Measurements from ENCODE around the gene SPAG6. TPM values are rescaled to one million over a fixed set of nuclear protein-coding genes. Genes with fewer than 3 reads are reported as not detected.

The SPAG6 gene
- total and polyA plus RNA-seq, 5 experiments from 2014 or later: not detected

- peaks cover 0 to 8% (median 6%) of the 10 kb centered on the region in 5 donors for H3K27me3 Mint-ChIP-seq
- H3K36me3 Mint-ChIP-seq: no peaks in the 10 kb centered on the region
- POLR2A ChIA-PET: no interaction called here
- no peak for ATAC-seq
- H3K27ac Mint-ChIP-seq: no peak overlapping the region
- H3K9me3 Mint-ChIP-seq: no peaks in the 10 kb centered on the region
- H3K4me1 Mint-ChIP-seq: peaks cover 0 to 15% (median 3%) of the 10 kb centered on the region in 4 donors
- H3K4me3 Mint-ChIP-seq: no peak overlapping the region
- DNase-seq: no peak
Observed at GRCh38 chr10:22366771-22367170, 21.5 kb downstream of the SPAG6 start.

DNA sequence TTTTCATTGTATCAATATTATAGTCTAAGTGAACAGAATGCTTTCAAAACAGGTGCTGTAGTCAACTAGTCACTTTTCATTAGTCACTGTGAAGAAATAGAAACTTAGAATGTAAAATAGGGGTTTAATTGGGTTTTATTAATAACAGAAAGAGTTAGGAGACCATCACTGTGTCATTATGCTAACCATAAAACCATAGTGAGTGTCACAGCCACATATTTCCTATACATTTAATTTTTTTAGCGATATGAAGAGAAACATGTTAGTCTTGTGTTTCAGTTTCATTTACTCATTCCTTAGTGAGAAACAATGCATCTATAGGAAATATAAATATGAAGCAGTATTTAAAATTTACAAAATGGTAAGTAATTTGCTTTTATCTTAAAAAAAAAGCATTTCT, 22.2 kb downstream of the SPAG6 start:
- no peak for DNase-seq
- peaks cover 0 to 15% (median 3%) of the 10 kb centered on the region in 4 donors for H3K4me1 Mint-ChIP-seq
- H3K36me3 Mint-ChIP-seq: no peaks in the 10 kb centered on the region
- POLR2A ChIA-PET: no interaction called here
- H3K4me3 Mint-ChIP-seq: no peak overlapping the region
- peaks cover 0 to 8% (median 5%) of the 10 kb centered on the region in 5 donors for H3K27me3 Mint-ChIP-seq
- ATAC-seq: no peak
- H3K27ac Mint-ChIP-seq: no peak overlapping the region
- no peaks in the 10 kb centered on the region for H3K9me3 Mint-ChIP-seq

- DNase-seq (no peak), ATAC-seq (no peak)
- H3K36me3 Mint-ChIP-seq: no peaks in the 10 kb centered on the region
- H3K9me3 Mint-ChIP-seq: no peaks in the 10 kb centered on the region
- peaks cover 0 to 8% (median 4%) of the 10 kb centered on the region in 5 donors for H3K27me3 Mint-ChIP-seq
- H3K27ac Mint-ChIP-seq: no peak overlapping the region
- H3K4me1 Mint-ChIP-seq: peaks cover 0 to 15% (median 3%) of the 10 kb centered on the region in 4 donors
- POLR2A ChIA-PET: no interaction called here
- no peak overlapping the region for H3K4me3 Mint-ChIP-seq
Observed at GRCh38 chr10:22368402-22368801, 23.1 kb downstream of the SPAG6 start.

DNA sequence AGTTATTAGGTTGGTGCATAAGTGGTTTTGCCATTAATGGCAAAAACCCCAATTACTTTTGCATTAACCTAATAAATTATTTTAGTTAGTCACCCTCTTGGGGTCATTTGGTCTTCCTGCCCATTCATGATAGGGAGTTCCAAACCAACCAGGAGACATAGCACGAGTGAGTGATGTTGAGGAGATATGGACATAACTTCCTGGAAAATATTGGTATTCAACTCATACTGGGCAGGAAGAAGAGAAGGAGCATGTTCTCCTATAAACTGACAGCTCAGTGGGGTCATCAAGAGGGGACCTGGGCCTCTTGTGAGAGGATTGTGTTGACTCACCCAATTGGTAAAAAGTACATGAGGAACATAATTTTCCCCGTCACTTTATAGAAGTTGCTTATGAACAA, 23.7 kb downstream of the SPAG6 start:
- no peaks in the 10 kb centered on the region for H3K9me3 Mint-ChIP-seq
- H3K27ac Mint-ChIP-seq: no peak overlapping the region
- no peak overlapping the region for H3K4me3 Mint-ChIP-seq
- H3K36me3 Mint-ChIP-seq: no peaks in the 10 kb centered on the region
- peaks cover 0 to 15% (median 3%) of the 10 kb centered on the region in 4 donors for H3K4me1 Mint-ChIP-seq
- ATAC-seq (no peak), DNase-seq (no peak)
- peaks cover 0 to 8% (median 4%) of the 10 kb centered on the region in 5 donors for H3K27me3 Mint-ChIP-seq
- POLR2A ChIA-PET: no interaction called here

DNA sequence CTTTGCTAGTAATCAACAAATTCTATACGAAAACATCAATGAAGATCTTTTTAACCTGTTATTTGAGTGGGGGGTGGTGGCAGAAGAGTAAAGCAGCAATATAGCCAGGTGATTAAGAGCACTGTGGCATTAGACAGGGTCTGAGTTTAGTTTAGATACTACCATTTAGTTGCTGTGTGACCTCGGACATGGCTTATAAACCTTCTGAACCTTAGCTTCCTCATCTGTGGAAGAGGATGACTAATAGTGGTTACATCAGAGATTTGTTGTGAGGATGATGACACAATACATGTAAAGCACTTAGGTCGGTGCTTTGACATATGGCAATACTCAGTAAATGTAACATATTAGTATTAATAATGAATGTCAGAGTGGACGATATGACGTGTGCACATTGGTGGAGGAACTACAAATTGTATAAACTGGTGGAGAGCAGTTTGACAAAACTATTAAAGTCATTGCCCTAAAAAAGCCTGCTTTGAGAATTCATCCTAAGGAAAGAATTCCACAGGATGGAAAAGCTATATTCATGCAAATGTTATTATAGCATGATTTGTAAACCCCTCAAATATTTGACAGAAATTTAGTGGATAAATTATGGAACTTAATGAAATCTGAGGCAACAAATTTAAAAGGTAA, 24.3 kb downstream of the SPAG6 start:
- POLR2A ChIA-PET: no interaction called here
- no peaks in the 10 kb centered on the region for H3K36me3 Mint-ChIP-seq

GRCh38 chr10:22370320-22370719, 25.0 kb downstream of the SPAG6 start:
- Mint-ChIP-seq H3K4me1 (peaks cover 0 to 15% (median 3%) of the 10 kb centered on the region in 4 donors), H3K36me3 (no peaks in the 10 kb centered on the region), H3K4me3 (no peak overlapping the region), H3K27ac (no peak overlapping the region), H3K9me3 (no peaks in the 10 kb centered on the region), H3K27me3 (peaks cover 0 to 8% (median 2%) of the 10 kb centered on the region in 5 donors)
- ATAC-seq (no peak), DNase-seq (no peak)
- POLR2A ChIA-PET: interaction anchor here (0.5 kb wide), 1 partner anchor 110 kb away, joined by 3 read pairs; no protein-coding TSS in a partner anchor

More for the DNA sequence above, 24.3 kb downstream of the SPAG6 start:
- H3K4me1 Mint-ChIP-seq: peaks cover 0 to 15% (median 3%) of the 10 kb centered on the region in 4 donors
- peaks cover 0 to 8% (median 4%) of the 10 kb centered on the region in 5 donors for H3K27me3 Mint-ChIP-seq
- H3K4me3 Mint-ChIP-seq: no peak overlapping the region
- DNase-seq: no peak
- H3K9me3 Mint-ChIP-seq: no peaks in the 10 kb centered on the region
- no peak overlapping the region for H3K27ac Mint-ChIP-seq
- ATAC-seq: no peak

GRCh38 chr10:22372298-22372697, 27.0 kb downstream of the SPAG6 start:
- H3K4me1 Mint-ChIP-seq: peaks cover 0 to 13% (median 2%) of the 10 kb centered on the region in 4 donors
- POLR2A ChIA-PET: no interaction called here
- H3K27ac Mint-ChIP-seq: no peak overlapping the region

DNA sequence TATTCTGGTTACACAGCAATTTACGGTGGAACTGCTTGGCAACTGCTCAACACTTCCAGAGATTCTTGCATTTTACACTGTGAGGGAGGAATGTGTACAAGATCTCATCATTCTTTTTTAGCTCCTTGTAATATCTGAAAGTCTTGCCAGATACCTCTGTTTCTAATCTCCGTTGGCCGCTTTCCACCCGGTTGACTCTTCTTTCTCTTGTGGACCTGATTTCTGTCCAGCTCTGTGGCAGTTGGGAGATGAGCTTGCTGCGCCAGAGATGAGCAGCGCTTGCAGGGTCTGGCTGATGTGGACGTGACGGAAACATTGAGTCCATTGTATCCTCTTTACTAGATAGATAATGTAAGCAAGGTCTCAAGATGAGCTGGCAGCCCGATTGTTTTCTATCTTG, 27.6 kb downstream of the SPAG6 start:
- DNase-seq (no peak), ATAC-seq (no peak)
- Mint-ChIP-seq H3K4me3 (no peak overlapping the region), H3K36me3 (no peaks in the 10 kb centered on the region), H3K27me3 (no peaks in the 10 kb centered on the region), H3K9me3 (no peaks in the 10 kb centered on the region), H3K27ac (no peak overlapping the region), H3K4me1 (peaks cover 0 to 11% (median 2%) of the 10 kb centered on the region in 4 donors)
- POLR2A ChIA-PET: no interaction called here

More at GRCh38 chr10:22372298-22372697, 27.0 kb downstream of the SPAG6 start:
- no peaks in the 10 kb centered on the region for H3K36me3 Mint-ChIP-seq
- H3K4me3 Mint-ChIP-seq: no peak overlapping the region
- DNase-seq: no peak
- H3K9me3 Mint-ChIP-seq: no peaks in the 10 kb centered on the region
- ATAC-seq: no peak
- no peaks in the 10 kb centered on the region for H3K27me3 Mint-ChIP-seq

- Mint-ChIP-seq H3K4me3 (no peak overlapping the region), H3K9me3 (no peaks in the 10 kb centered on the region), H3K4me1 (peaks cover 0 to 10% (median 2%) of the 10 kb centered on the region in 4 donors), H3K27me3 (peaks cover 0 to 5% (median 0%) of the 10 kb centered on the region in 5 donors), H3K27ac (no peak overlapping the region), H3K36me3 (no peaks in the 10 kb centered on the region)
- ATAC-seq (no peak), DNase-seq (no peak)
- POLR2A ChIA-PET: no interaction called here
Observed at GRCh38 chr10:22374489-22375126, 29.3 kb downstream of the SPAG6 start.

GRCh38 chr10:22379059-22379458, 33.8 kb downstream of the SPAG6 start:
- no peaks in the 10 kb centered on the region for H3K36me3 Mint-ChIP-seq
- no peak overlapping the region for H3K27ac Mint-ChIP-seq
- H3K9me3 Mint-ChIP-seq: no peaks in the 10 kb centered on the region
- H3K4me1 Mint-ChIP-seq: peaks cover 0 to 4% (median 0%) of the 10 kb centered on the region in 4 donors
- POLR2A ChIA-PET: no interaction called here
- ATAC-seq: peak in 1 of 2 donors; percentile 22
- H3K4me3 Mint-ChIP-seq: no peak overlapping the region
- no peak for DNase-seq
- peaks cover 0 to 7% (median 3%) of the 10 kb centered on the region in 5 donors for H3K27me3 Mint-ChIP-seq

GRCh38 chr10:22381262-22381661, 36.0 kb downstream of the SPAG6 start:
- Mint-ChIP-seq H3K4me1 (peaks cover 0 to 4% (median 0%) of the 10 kb centered on the region in 4 donors), H3K27me3 (peaks cover 0 to 7% (median 3%) of the 10 kb centered on the region in 5 donors), H3K9me3 (no peaks in the 10 kb centered on the region), H3K36me3 (no peaks in the 10 kb centered on the region), H3K4me3 (no peak overlapping the region), H3K27ac (no peak overlapping the region)
- POLR2A ChIA-PET: no interaction called here
- no peak for ATAC-seq
- DNase-seq: no peak

- no peaks in the 10 kb centered on the region for H3K36me3 Mint-ChIP-seq
- ATAC-seq: no peak
- H3K9me3 Mint-ChIP-seq: no peaks in the 10 kb centered on the region
- H3K4me3 Mint-ChIP-seq: no peak overlapping the region
- DNase-seq: no peak
- H3K27me3 Mint-ChIP-seq: peaks cover 0 to 4% (median 2%) of the 10 kb centered on the region in 5 donors
- H3K4me1 Mint-ChIP-seq: no peaks in the 10 kb centered on the region
- H3K27ac Mint-ChIP-seq: no peak overlapping the region
- POLR2A ChIA-PET: no interaction called here
Observed at GRCh38 chr10:22386503-22386902, 41.2 kb downstream of the SPAG6 start.

GRCh38 chr10:22389856-22390589, 44.7 kb downstream of the SPAG6 start:
- POLR2A ChIA-PET: no interaction called here
- Mint-ChIP-seq H3K9me3 (no peaks in the 10 kb centered on the region), H3K27ac (peak overlapping the region in 1 of 10 donors; percentile 32), H3K27me3 (peaks cover 0 to 4% (median 0%) of the 10 kb centered on the region in 5 donors), H3K4me1 (no peaks in the 10 kb centered on the region), H3K4me3 (no peak overlapping the region), H3K36me3 (no peaks in the 10 kb centered on the region)
- DNase-seq (no peak), ATAC-seq (no peak)
